Keratinocyte (primary cell): ENCODE measurements around the gene EYA4. TPM values are rescaled to one million over a fixed set of nuclear protein-coding genes. Genes with fewer than 3 reads are reported as not detected.

Experiments
- DNase-seq: peaks from one replicate; pipeline ENCODE4 v3.0.0-alpha.2; 2011; ENCODE audit warnings: low read depth, missing footprints, low spot score
- FAIRE-seq: peaks from 2 replicates; lab custom pipeline; 2011; peaks lifted over from hg19 to GRCh38; lab: Jason Lieb, UNC
- H2AFZ ChIP-seq: 2 replicates; pipeline ENCODE4 v1.6.0; 2012; ENCODE audit warnings: low read length, control low read depth, inconsistent platforms; ENCODE audit not compliant: control insufficient read depth
- H3K27ac ChIP-seq: 2 replicates; pipeline ENCODE4 v1.5.1; 2011; ENCODE audit warnings: low read length; ENCODE audit not compliant: control insufficient read depth, insufficient read depth
- H3K27me3 ChIP-seq: 3 replicates; pipeline ENCODE4 v1.6.0; 2011; ENCODE audit warnings: low read length; ENCODE audit not compliant: control insufficient read depth, insufficient read depth; ENCODE audit errors: extremely low read depth
- H3K36me3 ChIP-seq, 2 experiments: 2 replicates in 1 of 2; 3 replicates in 1 of 2; pipeline ENCODE4 v1.5.1; 2011; ENCODE audit warnings: low read length in 2 of 2, mild to moderate bottlenecking in 1 of 2; ENCODE audit not compliant: control insufficient read depth in 2 of 2, insufficient read depth in 2 of 2; ENCODE audit errors: extremely low read depth in 1 of 2
- H3K4me1 ChIP-seq: 3 replicates; pipeline ENCODE4 v1.5.1; 2011; ENCODE audit warnings: low read length; ENCODE audit not compliant: control insufficient read depth, insufficient read depth; ENCODE audit errors: extremely low read depth
- H3K4me2 ChIP-seq: 3 replicates; pipeline ENCODE4 v1.6.0; 2011; ENCODE audit warnings: low read depth, low read length; ENCODE audit not compliant: control insufficient read depth, insufficient read depth; ENCODE audit errors: extremely low read depth
- H3K4me3 ChIP-seq, 3 experiments: fragments of 200-600 bp in 1 of 3; sonication (generic) in 1 of 3; 2 replicates in 2 of 3; 3 replicates in 1 of 3; pipeline ENCODE4 v1.5.1; 2011 to 2016; ENCODE audit warnings: low read length in 3 of 3, mild to moderate bottlenecking in 3 of 3, control low read depth in 2 of 3, inconsistent platforms in 1 of 3, low read depth in 1 of 3, mixed read lengths in 1 of 3, mixed run types in 1 of 3, moderate library complexity in 1 of 3; ENCODE audit not compliant: control insufficient read depth in 2 of 3, insufficient read depth in 2 of 3; ENCODE audit errors: extremely low read depth in 1 of 3
- H3K79me2 ChIP-seq: 2 replicates; pipeline ENCODE4 v1.6.0; 2012; ENCODE audit warnings: low read length; ENCODE audit not compliant: control insufficient read depth, insufficient read depth
- H3K9ac ChIP-seq: 3 replicates; pipeline ENCODE4 v1.6.0; 2011; ENCODE audit warnings: low read length; ENCODE audit not compliant: control insufficient read depth, insufficient read depth; ENCODE audit errors: extremely low read depth
- H3K9me1 ChIP-seq: 3 replicates; pipeline ENCODE4 v1.6.0; 2011; ENCODE audit warnings: low read length; ENCODE audit not compliant: control insufficient read depth, insufficient read depth; ENCODE audit errors: extremely low read depth
- H3K9me3 ChIP-seq: 2 replicates; pipeline ENCODE4 v1.5.1; 2012; ENCODE audit warnings: low read depth, low read length; ENCODE audit not compliant: control insufficient read depth
- H4K20me1 ChIP-seq: 3 replicates; pipeline ENCODE4 v1.6.0; 2011; ENCODE audit warnings: low read length; ENCODE audit not compliant: control insufficient read depth, insufficient read depth; ENCODE audit errors: extremely low read depth
- CTCF ChIP-seq, 3 experiments: IDR thresholded peaks in 1 of 3; conservative IDR thresholded peaks in 1 of 3; optimal IDR thresholded peaks in 1 of 3; 2 replicates in 2 of 3; 3 replicates in 1 of 3; pipeline versions ENCODE3 to v1.5.1; 2011; ENCODE audit warnings: low read length in 3 of 3, mild to moderate bottlenecking in 3 of 3, moderate library complexity in 2 of 3, control low read depth in 1 of 3, inconsistent platforms in 1 of 3; ENCODE audit not compliant: insufficient read depth in 2 of 3; ENCODE audit errors: extremely low read depth in 1 of 3
- EZH2 ChIP-seq: IDR thresholded peaks from one replicate; pipeline ENCODE4 v1.6.1; 2012; ENCODE audit warnings: inconsistent platforms, mild to moderate bottlenecking, low read length, moderate library complexity
- dilution Hi-C: fragments of 300-500 bp; cut with MboI; formaldehyde crosslinking; loops from one replicate; pipeline ENCODE4 v1.7.0; 2020; ENCODE audit warnings: low sequenced_read_pairs; ENCODE audit not compliant: extremely low pct_ligation_motif_present
- polyA plus RNA-seq, 5 experiments: library from polyadenylated mRNA; depleted of rRNA in 3 of 5; stranded (reverse) in 3 of 5; stranded (forward) in 1 of 5; unstranded in 1 of 5; fragments of >200 nt; gene quantifications; 1 replicate in 1 of 5; 2 replicates in 3 of 5; 3 replicates in 1 of 5; pipeline versions ENCODE4 v1.2.1 to v1.2.3, GENCODE V29; 2011 to 2012; ENCODE audit warnings: missing spikeins in 2 of 5, low read depth in 1 of 5, low replicate concordance in 1 of 5

Gene EYA4
- polyA plus RNA-seq, 1 donor (not counting 4 experiments of a cell fraction or from before 2014, with no cell fraction given) = 0.01 TPM

- TF ChIP-seq EZH2 = no peak
- TF ChIP-seq CTCF (optimal IDR thresholded peaks at IDR 0.05 in 1 of 3, IDR thresholded peaks at IDR 0.05 in 1 of 3, conservative IDR thresholded peaks at IDR 0.05 in 1 of 3; ENCODE audit: extremely low read depth in 1 of 3, insufficient read depth in 2 of 3, low read length in 3 of 3) = no peak
- no peaks in the 10 kb centered on the region for H4K20me1 ChIP-seq
- H2AFZ ChIP-seq = no peak overlapping the region
- no peak overlapping the region for H3K4me3 ChIP-seq
- peaks cover 4% of the 10 kb centered on the region for H3K27me3 ChIP-seq
- no peak overlapping the region for H3K4me2 ChIP-seq
- no peaks in the 10 kb centered on the region for H3K36me3 ChIP-seq
- H3K9ac ChIP-seq = no peak overlapping the region
- no peaks in the 10 kb centered on the region for H3K4me1 ChIP-seq
- dilution Hi-C loops = no loop called here
- DNase-seq (no peak), FAIRE-seq (no peak)
- no peaks in the 10 kb centered on the region for H3K9me1 ChIP-seq
- no peaks in the 10 kb centered on the region for H3K79me2 ChIP-seq
- H3K9me3 ChIP-seq = no peaks in the 10 kb centered on the region
- no peak overlapping the region for H3K27ac ChIP-seq
Measured at GRCh38 chr6:133551436-133551835, 310.3 kb downstream of the EYA4 start.

GRCh38 chr6:133551847-133552341, 310.7 kb downstream of the EYA4 start:
- FAIRE-seq = no peak
- H3K27ac ChIP-seq = no peak overlapping the region
- H3K4me1 ChIP-seq = no peaks in the 10 kb centered on the region
- H3K79me2 ChIP-seq = no peaks in the 10 kb centered on the region
- H3K27me3 ChIP-seq = peaks cover 4% of the 10 kb centered on the region
- no peak overlapping the region for H3K4me2 ChIP-seq
- H4K20me1 ChIP-seq = no peaks in the 10 kb centered on the region
- no peaks in the 10 kb centered on the region for H3K9me3 ChIP-seq
- no peaks in the 10 kb centered on the region for H3K9me1 ChIP-seq
- no peaks in the 10 kb centered on the region for H3K36me3 ChIP-seq
- H3K4me3 ChIP-seq = no peak overlapping the region
- no peak overlapping the region for H2AFZ ChIP-seq
- TF ChIP-seq CTCF (optimal IDR thresholded peaks at IDR 0.05 in 1 of 3, IDR thresholded peaks at IDR 0.05 in 1 of 3, conservative IDR thresholded peaks at IDR 0.05 in 1 of 3; ENCODE audit: extremely low read depth in 1 of 3, insufficient read depth in 2 of 3, low read length in 3 of 3) (no peak), EZH2 (no peak)
- H3K9ac ChIP-seq = no peak overlapping the region
- dilution Hi-C loops = no loop called here
- DNase-seq = no peak
